GM12864 (cell line): ENCODE measurements around the gene PCGF1.

ENCODE experiments used
- DNase-seq: peaks from one replicate; pipeline ENCODE4 v3.0.0-alpha.2; 2011; ENCODE audit warnings: low read depth
- H3K4me3 ChIP-seq: 2 replicates; pipeline ENCODE4 v1.5.1; 2011; ENCODE audit warnings: mild to moderate bottlenecking, low read depth, low read length, control low read depth
- CTCF ChIP-seq: IDR thresholded peaks from 2 replicates; pipeline ENCODE4 v1.5.1; 2011; ENCODE audit warnings: low read depth, mild to moderate bottlenecking, moderate library complexity, low read length, control low read depth, inconsistent platforms; ENCODE audit errors: missing control alignments

The PCGF1 gene

GRCh38 chr2:74502147-74502719 is 5.3 kb downstream of the PCGF1 start:
- peak overlapping the region; percentile 55 for H3K4me3 ChIP-seq
- no peak for DNase-seq

GRCh38 chr2:74501335-74502071 is 6.0 kb downstream of the PCGF1 start:
- H3K4me3 ChIP-seq = no peak overlapping the region
- DNase-seq = no peak
- no peak for TF ChIP-seq CTCF

More at GRCh38 chr2:74502147-74502719, 5.3 kb downstream of the PCGF1 start:
- TF ChIP-seq CTCF = no peak

GRCh38 chr2:74500578-74500946 is 6.9 kb downstream of the PCGF1 start:
- no peak for DNase-seq
- TF ChIP-seq CTCF = no peak

GRCh38 chr2:74499940-74500577 is 7.4 kb downstream of the PCGF1 start:
- H3K4me3 ChIP-seq = no peak overlapping the region
- no peak for DNase-seq
- no peak for TF ChIP-seq CTCF

More at GRCh38 chr2:74500578-74500946, 6.9 kb downstream of the PCGF1 start:
- no peak overlapping the region for H3K4me3 ChIP-seq

- no peak within 1 kb of the TSS; the same call in 1 of the 2 replicates for H3K4me3 ChIP-seq
- no peak for DNase-seq
- no peak for TF ChIP-seq CTCF
Observed at GRCh38 chr2:74499267-74499939, 8.1 kb downstream of the PCGF1 start, which contains the start of gene LBX2. LBX2 (minus strand) TSS chr2:74499603; CDS start chr2:74499537, 66 bp downstream.

- TF ChIP-seq CTCF = no peak
- DNase-seq = no peak
- no peak overlapping the region; the same call in 1 of the 2 replicates for H3K4me3 ChIP-seq
Observed at GRCh38 chr2:74498500-74499266, 8.8 kb downstream of the PCGF1 start.
